NCI-H2081 treated with DMSO at 0.1 percent for 48 hours (cell line): Measurements from ENCODE around the gene SPHKAP.
"Not testable (repeated sequence)": the region's sequence is repeated elsewhere in the genome, so short reads cannot be mapped to it uniquely, and the experiment has no call there.

ENCODE experiments used
- DNase-seq: peaks from one replicate; lab custom pipeline; 2025; lab: John Stamatoyannopoulos, UW

The SPHKAP gene

DNA sequence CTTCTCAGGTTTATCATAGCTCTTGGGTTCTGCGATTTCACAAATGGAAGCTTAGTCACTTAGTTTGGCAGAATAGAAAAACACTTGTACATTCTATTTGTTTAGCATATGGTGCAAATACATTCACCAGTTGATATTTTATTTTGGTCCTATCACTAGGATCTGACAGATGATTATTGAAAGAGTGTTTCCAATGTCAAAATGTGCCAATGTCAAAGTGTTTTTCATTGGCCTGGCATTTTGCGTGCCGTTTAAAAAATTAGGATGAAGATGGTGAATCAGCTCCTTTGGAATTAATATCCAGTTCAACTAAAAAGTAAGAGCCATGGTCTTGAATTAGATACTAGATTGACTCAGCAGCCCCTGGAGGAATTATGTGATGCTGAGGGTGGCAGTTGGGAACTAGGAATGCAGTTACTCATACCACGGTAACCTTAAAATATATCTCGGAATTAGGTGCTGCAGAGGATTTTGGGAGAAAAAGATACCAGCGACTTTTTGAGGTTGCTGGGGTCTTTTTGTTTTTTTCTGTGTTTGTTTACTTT, 87.0 kb downstream of the SPHKAP start:
- DNase-seq = no peak

DNA sequence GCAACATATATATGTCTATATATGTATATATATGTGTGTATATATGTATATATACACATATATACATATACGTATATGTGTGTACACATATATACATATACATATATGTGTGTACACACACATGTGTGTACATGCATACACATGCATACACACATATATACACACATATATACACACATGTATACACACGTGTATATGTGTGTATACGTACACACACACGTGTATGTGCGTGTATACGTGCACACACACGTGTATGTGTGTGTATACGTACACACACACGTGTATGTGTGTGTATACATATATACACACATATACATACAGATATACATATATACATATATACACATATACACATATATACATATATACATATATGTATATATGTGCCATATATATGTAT, 89.4 kb downstream of the SPHKAP start:
- no peak for DNase-seq

DNA sequence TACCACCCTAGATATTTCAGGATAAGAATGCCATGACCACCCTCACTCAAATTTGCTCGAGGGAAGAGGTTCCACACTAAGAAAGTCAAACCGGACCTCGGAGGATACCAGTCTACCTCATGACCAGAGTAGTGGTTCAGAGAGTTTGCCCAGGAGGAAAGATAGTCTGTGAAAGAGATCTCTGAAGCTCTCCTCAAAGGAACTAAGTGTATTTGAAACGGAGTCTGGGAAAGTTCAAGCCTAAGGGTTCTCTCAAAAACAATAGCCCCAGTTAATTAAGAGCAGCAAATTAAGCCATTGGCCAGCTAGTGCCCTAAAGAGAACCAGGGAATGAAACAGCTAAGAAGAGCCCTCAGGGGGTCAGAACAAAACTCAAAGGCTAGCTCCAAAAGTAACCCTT, 94.9 kb downstream of the SPHKAP start:
- no peak for DNase-seq

DNA sequence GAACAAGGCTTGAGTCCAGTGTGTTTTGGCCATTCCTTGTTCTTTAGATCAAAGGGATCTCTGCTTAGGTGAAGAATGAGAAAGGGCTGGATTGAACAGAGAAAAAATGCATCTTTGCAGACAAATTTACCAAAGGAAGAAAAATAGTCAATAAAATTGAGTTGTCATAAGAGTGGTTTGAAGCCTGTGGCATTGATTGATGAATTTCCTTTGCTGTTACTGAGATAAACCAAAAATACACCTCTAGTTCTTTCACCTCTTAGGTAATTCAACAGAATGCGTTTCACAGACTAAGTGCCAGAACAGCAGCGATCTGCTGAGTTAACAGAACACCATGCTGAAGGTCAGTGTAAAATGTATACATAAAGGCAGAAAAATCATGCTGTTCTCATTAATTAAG, 96.8 kb downstream of the SPHKAP start:
- DNase-seq = no peak

DNA sequence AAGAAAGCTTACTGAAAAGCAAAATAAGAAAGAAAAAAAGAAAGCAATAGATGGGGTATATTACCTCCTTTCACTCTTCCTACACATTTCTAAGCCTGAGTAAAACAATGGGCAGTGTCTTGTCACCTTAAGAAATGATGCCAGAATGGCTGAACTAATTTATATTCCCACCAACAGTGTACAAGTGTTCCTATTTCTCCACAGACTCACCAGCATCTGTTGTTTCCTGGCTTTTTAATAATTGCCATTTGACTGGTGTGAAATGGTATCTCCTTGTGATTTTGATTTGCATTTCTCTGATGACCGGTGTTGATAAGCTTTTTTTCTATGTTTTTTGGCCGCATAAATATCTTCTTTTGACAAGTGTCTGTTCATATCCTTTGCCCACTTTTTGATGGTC, 98.4 kb downstream of the SPHKAP start:
- no peak for DNase-seq

DNA sequence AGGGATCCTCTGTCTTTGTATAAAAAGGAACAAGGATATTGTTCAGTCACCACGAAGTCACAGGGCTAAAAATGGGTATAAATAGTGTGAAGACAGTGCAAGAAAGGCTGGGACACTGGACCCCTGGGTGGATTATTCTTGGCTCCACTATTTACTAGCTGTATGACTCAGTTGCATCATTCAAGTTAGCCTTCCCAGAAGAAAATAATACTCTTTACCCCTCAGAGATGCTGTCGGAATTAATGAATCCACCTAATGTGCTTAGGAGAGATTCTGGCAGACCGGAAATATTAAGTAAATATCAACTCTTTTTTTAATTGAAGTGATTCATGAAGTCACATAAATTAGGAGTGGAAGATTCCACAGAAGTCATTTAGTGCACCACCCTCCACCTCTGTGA, 98.9 kb downstream of the SPHKAP start:
- DNase-seq = no peak

DNA sequence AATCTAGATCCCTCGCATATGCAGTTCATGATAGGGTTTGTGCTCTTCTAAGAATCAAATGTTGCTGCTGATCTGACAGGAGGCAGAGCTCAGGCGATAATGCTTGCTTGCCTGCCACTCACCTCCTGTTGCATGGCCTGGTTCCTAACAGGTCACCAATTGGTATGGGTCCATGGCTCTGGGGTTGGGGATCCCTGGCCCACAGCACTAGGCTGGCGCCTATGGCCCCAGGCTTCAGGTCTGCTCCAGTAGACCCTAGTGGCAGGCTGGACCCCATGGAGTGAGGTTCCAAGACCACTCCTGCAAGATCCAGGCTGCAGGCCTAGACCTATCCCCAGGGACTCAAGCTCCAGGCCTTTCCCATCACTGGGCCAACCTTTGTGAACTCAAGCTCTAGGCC, 102.3 kb downstream of the SPHKAP start:
- no peak for DNase-seq

DNA sequence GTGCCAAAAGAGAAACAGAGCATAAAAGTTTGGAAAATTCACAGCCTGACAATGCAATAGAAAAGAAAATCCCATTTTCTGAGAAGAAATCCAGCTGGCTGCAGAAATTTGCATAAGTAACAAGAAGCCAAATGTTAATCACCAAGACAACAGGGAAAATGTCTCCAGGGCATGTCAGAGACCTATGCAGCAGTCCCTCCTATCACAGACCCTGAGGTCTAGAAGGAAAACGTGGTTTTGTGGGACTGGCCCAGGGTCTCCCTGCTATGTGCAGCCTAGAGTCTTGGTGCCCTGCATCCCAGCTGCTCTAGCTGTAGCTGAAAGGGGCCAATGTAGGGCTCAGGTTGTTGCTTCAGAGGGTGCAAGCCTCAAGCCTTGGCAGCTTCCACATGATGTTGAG, 104.8 kb downstream of the SPHKAP start:
- not testable (repeated sequence) for DNase-seq

DNA sequence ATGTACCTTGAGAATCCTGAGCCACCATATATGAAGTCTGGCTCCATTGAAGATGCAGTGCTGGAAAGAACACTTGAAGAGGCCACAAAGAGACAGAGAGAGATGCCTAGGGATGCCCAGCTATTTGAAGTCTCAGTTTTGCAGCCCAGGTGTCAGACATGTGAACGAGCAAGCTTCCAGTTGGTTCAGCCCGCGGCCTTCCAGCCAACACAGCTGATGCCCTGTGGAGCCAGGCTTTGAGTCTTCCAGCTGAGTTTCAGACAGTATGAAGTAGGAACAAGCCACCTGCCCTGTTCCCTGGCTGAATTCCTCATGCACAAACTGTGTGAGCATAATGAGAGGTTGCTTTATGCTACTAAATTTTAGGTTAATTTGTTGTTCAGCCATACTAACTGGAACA, 108.8 kb downstream of the SPHKAP start:
- DNase-seq = no peak

DNA sequence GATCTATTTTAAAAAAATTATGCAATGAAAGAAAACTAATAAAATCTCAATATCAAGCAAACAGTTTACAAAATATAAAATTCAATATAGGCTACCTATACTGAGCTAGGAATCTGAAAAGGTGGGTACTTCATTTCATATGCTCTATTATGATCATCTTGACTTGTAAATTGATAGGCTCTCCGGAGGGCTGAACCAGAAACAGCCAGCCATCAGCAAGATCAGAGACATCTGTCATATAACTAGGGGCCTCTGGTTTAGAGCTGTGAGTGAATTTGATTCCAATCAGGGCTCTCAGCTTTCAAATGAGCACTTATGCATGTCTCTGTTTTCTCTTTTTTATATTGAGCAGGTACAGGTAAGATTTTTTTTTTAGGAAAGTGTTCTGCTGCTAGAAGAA, 114.2 kb downstream of the SPHKAP start:
- DNase-seq = no peak

DNA sequence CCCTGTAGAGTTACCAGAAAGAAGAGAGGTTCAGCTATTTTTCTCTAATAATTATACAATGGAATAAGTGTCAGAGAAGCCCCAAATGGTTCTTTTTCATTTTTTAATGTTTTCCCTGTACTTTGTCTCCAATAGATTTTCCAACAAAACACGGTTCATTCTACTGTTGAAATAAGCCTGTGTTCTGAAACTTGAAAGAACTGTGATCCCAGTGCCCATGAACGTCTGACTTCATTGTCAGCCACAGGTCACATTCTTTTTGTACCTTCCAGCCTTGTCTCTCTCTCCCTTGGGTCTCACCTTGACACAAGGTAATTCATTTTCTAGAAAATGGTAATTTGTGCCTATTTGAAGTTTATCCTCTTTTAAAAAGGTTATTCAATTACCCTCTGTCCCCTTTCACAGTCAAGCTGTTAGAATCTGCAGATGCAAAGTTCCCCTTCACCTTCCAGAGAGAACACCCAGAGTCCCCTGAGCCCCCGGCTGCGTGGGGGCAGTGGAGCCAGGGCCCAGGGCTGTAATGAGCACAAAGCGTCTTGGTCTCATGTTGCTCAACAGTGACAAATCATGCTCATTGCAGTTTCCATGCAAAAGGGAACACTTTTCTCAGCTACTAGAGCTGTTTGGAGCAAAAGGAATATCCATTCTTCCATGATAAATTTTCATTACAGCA, 115.2 kb downstream of the SPHKAP start:
- no peak for DNase-seq

DNA sequence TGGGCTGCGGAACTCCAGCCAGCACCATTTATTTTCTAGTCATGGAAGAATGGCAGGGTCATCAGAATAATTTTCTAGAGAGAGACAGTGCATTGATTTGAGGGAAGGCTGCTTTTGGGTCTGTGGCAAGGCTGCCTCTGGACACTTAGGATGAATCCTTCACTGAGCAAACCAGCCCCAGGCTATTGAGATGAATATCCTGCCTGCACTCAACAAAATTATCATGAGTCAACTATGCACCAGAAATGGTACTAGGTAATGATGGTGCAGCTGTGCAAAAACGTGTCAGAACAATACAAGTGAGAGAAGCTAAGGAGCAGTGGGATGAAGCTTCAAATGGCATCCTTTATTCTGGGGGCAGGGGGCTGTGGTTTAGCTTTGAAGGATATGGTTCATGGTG, 115.8 kb downstream of the SPHKAP start:
- no peak for DNase-seq

DNA sequence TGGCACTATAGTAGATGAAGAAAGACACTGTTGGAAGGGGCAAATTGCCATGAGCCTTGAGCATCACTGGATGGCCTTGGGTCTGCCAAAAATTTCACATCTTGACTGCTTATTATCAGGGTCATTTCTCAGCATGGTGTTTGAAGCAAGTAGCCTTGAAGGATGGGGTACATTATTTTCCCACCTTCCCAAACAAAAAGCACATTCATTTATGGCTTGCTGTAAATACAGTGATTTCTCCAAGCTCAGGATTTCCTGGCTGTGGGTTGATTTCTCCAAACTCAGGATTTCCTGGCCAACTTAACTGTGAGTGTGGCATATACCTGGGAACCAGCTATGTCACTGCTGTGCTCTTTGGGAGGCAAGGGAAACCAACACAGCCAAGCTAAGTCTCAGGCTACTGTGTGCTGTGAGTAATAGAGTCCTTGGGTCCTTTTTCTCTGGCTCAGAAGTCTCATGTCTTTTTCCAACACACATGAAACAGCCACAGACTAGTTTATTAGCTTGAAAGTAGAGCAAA, 116.6 kb downstream of the SPHKAP start:
- no peak for DNase-seq

DNA sequence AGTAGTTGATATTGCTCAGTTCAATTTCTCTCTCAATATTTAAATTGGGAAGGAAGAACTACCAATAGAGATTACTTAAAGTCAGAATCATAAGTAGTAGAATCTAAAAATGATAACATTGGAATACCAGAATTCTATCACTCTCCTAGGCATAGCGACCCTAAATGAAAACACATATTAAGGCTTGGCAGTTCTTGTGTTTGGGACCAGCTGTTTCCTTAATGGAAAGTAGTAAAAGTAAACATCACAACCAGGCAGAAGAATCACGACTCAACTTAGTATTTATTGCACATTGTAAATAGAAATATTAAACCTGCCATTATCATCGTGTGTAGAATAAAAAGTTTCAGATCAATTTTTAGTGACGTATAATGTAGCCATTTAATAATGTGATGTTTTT, 117.5 kb downstream of the SPHKAP start:
- DNase-seq = no peak

DNA sequence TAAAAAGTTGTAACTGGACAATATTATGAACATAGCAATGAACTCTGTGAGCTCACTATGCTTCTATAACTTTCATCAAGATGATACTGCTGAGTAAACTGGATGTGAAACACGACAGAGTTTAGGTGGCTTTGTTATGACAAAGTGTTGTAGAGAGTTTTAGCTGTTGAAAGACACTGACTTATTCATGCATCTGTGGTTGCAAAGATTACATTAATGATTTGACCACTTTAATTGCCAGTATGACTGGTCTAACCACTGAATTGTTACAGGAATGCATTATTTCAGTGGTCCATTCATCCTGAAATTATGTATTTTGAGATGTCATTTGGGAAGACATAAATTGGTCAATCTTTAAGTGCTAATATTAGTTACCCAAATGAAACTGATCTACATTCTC, 117.9 kb downstream of the SPHKAP start:
- DNase-seq = no peak

DNA sequence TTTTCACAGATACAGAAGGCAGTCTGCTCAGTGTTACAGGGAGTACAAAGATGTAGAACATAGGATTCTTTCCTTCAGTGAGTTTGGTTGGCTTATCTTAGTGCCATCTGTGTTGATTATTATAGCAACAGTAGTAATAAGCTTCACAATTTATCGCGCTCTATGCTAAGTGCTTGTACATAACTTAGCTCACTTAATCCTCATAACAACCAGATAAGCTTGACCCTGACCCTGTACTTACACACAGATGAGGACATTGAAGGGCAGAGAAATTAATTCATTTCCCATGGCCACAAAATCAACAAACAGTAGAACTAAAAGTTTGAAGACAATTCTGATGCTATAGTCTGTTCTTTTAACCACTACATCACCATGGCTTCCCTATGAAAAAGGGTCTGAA, 121.8 kb downstream of the SPHKAP start:
- no peak for DNase-seq

DNA sequence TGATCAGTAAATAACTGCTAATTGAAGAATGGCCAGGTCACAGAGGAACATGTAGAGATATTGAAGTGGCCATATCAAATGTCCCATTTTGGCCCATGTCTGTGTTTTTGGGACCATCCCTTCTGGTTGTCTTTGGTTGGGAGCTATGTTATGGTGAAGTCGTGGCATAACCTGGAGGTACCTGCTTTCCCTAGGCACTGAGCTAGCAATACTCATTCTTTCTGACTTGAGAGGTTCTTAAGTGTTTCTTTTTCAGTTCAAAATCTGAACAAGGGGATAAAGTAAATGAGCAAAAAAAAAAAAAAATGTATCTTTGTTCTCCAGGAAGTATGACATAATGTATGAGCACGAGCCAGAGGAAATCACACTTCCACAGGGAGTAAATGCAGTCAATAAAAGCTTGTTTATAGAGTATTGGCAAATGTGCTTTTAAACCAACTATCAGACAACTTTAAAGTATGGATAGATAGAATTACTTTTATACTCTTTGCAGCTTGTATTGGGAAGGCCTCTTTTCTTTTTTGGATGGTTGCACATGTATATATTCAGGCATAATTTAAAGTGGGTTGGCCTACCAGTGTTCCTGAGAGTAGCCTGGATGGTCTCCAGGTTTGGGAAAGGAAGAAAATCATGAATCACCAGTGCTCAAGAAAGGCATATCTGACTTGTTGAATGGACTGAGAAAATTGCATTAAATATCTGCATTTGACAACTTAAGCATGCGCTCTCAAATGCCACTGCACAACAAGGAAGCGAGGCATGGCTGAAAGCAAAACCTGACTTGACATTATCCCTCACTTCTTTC, 125.0 kb downstream of the SPHKAP start:
- DNase-seq = no peak

DNA sequence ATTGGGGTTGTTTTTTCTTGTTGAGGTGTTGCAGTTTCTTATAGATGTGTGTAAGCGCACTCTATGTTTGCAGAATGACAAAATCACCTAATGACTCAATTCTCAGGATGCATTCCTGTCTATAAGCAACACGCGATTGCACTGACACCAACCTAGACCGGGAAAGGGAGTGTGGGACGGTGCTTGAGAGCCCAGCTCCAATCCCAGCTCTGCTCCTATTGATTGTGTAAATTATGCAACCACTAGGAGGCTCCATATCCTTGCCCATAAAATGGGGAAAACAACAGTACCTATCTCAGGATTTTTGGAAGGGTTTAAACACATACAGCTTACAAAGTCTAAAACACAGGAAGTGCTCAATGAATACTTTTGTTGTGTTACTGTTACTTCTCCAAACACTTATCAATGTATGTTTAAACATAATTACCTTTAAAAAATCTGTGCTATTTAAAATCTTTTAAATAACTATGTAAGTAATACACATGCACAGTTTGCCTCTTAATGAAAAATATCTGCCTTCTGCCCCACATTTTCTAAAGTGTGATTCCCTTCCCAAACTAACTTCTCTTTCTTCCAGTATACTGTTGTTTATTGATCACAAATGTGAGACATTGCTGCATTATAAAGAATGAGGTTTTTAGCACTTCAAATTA, 132.5 kb downstream of the SPHKAP start:
- DNase-seq = peak; percentile 50

DNA sequence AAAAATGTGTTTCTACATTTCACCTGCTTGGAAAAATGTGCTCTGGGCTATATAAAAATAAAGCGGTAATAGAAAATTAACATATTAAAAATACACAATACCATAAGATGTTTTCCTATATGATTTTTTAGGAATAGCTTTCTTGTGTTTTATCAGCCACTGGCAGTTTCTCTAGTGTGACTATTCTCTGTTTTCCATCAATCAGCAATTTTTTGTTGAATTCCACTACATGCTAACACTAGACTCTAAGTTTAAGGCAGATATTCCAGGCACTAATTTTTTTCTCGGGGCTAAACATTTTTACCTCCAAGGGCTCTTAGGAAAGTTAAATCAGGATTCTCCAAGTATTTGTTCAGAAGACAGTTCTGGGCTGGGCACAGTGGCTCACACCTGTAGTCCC, 140.5 kb downstream of the SPHKAP start:
- no peak for DNase-seq

DNA sequence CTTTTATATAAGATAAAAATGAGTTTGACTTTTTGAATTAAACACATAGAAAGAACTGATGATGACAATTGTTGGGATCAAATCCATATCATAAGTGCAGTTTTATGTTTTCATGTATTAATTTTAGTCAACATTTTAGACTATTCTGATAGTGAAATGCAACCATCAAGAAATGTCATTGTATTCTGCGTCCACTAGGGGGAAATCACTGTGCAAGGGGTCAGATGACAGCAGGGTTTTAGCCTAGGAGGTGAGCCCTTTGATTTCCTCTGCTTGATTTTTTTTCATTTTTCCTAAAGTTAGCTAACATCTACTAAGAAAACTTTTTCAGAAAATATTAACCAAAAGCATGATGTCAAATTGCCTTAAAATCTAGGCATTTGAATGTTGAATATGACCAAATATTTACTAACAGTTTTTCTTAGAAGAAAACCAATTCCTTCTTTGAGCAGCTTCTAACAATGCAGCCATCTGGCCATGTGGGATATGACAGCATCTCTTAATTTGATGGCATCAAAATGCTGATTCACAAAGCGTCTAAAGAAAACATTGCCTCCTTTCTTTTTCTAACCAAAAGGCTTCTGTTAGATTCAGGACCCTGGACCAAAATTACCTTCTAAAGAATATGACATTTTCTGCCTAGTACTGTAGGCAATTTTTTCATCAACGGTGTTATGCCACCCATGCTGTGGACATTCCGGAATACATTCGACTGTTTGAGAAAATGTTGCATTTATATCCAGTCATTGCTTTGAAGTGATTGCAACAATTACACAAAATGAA, 141.5 kb downstream of the SPHKAP start:
- DNase-seq = no peak

DNA sequence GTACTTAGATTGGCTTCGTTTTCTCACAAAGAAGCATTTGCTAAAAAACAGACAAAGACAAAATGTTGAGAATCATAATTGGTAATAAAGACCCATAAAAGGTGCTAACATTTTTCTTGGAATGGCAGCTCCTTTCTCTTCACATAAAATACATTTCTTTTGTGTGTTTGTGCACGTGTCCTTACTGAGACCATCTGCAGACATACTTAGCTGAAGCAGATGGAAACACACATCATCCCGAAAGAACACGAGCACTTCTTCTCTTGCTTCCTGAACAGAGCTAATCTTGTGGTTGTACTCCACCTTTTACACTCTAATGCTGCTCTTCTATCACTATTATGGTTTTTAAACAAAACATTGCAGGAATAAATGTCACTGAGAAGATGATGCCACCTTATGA, 142.5 kb downstream of the SPHKAP start:
- no peak for DNase-seq

DNA sequence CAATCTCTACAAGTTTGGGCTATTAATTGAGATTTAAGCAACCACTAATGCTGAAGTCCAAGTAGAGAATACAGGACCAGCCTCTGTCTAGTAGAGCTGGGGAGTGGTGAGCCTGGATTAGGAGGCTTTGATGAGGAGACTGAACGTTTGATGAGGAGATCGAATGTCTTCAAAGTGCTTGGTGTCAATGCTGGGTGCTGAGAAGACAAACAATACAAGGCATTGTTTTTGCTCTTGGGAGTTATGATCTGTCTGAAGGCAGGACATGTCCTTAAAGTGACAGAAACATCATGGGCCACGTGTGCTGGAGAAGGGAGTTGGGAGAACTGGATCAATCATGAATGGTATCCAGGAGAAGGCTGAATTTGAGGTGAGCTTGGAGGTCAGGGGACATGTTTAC, 143.6 kb downstream of the SPHKAP start:
- no peak for DNase-seq
